ENCODE measurements around the gene ABCC10. TPM values are rescaled to one million over a fixed set of nuclear protein-coding genes. Genes with fewer than 3 reads are reported as not detected.
"Not testable (repeated sequence)": the region's sequence is repeated elsewhere in the genome, so short reads cannot be mapped to it uniquely, and the experiment has no call there.

ABCC10 gene
- total RNA-seq, 1 donor from 2014 or later = 11.7 TPM

GRCh38 chr6:43413002-43413401 lies 14.3 kb upstream of the ABCC10 start:
- no peaks in the 10 kb centered on the region for H3K4me1 ChIP-seq
- H3K9me3 ChIP-seq (replicated peaks) = no peaks in the 10 kb centered on the region
- no peak for TF ChIP-seq CTCF (IDR thresholded peaks at IDR 0.05; ENCODE audit: borderline replicate concordance)
- no peak overlapping the region for H3K27ac ChIP-seq (replicated peaks)
- no peak overlapping the region for H3K4me3 ChIP-seq
- DNase-seq = no peak
- H3K27me3 ChIP-seq (ENCODE audit: low read depth) = peaks cover 39% of the 10 kb centered on the region
- H3K36me3 ChIP-seq = no peaks in the 10 kb centered on the region
- intact Hi-C loops (cut with micrococcal nuclease) = no loop called here

- H3K27me3 ChIP-seq (ENCODE audit: low read depth) = peaks cover 34% of the 10 kb centered on the region
- H3K4me1 ChIP-seq; H3K9me3 ChIP-seq (replicated peaks); H3K4me3 ChIP-seq; H3K27ac ChIP-seq (replicated peaks); intact Hi-C loops (cut with micrococcal nuclease); H3K36me3 ChIP-seq; DNase-seq: not testable (repeated sequence)
Observed at GRCh38 chr6:43415275-43415674, 12.1 kb upstream of the ABCC10 start.

DNA sequence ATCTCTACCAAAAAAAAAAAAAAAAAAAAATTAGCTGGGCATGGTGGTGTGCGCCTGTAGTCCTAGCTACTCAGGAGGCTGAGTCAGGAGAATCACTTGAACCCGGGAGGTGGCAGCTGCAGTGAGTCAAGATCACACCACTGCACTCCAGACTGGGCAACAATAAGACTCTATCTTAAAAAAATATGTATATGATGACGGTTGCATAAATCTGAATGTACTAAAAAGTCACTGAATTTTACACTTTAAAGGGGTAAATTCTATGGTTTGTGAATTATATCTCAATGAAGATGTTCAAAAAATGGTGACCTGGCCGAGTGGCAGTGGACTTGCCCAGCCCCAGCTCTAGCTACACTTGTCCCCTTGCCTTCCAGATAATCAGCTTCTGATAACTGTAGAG lies 10.4 kb upstream of the ABCC10 start:
- TF ChIP-seq CTCF (IDR thresholded peaks at IDR 0.05; ENCODE audit: borderline replicate concordance) = no peak
- H3K4me3 ChIP-seq = no peak overlapping the region
- H3K27ac ChIP-seq (replicated peaks) = no peak overlapping the region
- intact Hi-C loops (cut with micrococcal nuclease) = no loop called here
- H3K9me3 ChIP-seq (replicated peaks) = no peaks in the 10 kb centered on the region
- H3K4me1 ChIP-seq = no peaks in the 10 kb centered on the region
- no peaks in the 10 kb centered on the region for H3K36me3 ChIP-seq
- DNase-seq = no peak
- H3K27me3 ChIP-seq (ENCODE audit: low read depth) = peaks cover 31% of the 10 kb centered on the region

- no peak overlapping the region for H3K27ac ChIP-seq (replicated peaks)
- H3K4me1 ChIP-seq = no peaks in the 10 kb centered on the region
- H3K4me3 ChIP-seq = no peak overlapping the region
- H3K9me3 ChIP-seq (replicated peaks) = no peaks in the 10 kb centered on the region
- no peak for DNase-seq
- no peak for TF ChIP-seq CTCF (IDR thresholded peaks at IDR 0.05; ENCODE audit: borderline replicate concordance)
- intact Hi-C loops (cut with micrococcal nuclease) = no loop called here
- H3K36me3 ChIP-seq = no peaks in the 10 kb centered on the region
- H3K27me3 ChIP-seq (ENCODE audit: low read depth) = peaks cover 9% of the 10 kb centered on the region
Observed at GRCh38 chr6:43420012-43420709, 7.2 kb upstream of the ABCC10 start.

GRCh38 chr6:43421831-43422230 lies 5.5 kb upstream of the ABCC10 start:
- H3K27ac ChIP-seq (replicated peaks) = no peak overlapping the region
- no peak for DNase-seq
- H3K36me3 ChIP-seq = no peaks in the 10 kb centered on the region
- no peaks in the 10 kb centered on the region for H3K9me3 ChIP-seq (replicated peaks)
- intact Hi-C loops (cut with micrococcal nuclease) = no loop called here
- H3K4me3 ChIP-seq = no peak overlapping the region
- TF ChIP-seq CTCF (IDR thresholded peaks at IDR 0.05; ENCODE audit: borderline replicate concordance) = no peak
- H3K4me1 ChIP-seq = peaks cover 1% of the 10 kb centered on the region
- H3K27me3 ChIP-seq (ENCODE audit: low read depth) = peaks cover 3% of the 10 kb centered on the region

GRCh38 chr6:43425083-43425482 lies 2.3 kb upstream of the ABCC10 start:
- DNase-seq; H3K36me3 ChIP-seq; H3K4me3 ChIP-seq; H3K27me3 ChIP-seq (ENCODE audit: low read depth); H3K9me3 ChIP-seq (replicated peaks); intact Hi-C loops (cut with micrococcal nuclease); H3K27ac ChIP-seq (replicated peaks): not testable (repeated sequence)
- H3K4me1 ChIP-seq = peaks cover 30% of the 10 kb centered on the region
